ENCODE measurements around the gene TMEM59L. TPM values are rescaled to one million over a fixed set of nuclear protein-coding genes. Genes with fewer than 3 reads are reported as not detected.

Gene TMEM59L
- total and polyA plus RNA-seq, 2 donors (not counting 1 experiment from before 2014, with no cell fraction given), result not detected

DNA sequence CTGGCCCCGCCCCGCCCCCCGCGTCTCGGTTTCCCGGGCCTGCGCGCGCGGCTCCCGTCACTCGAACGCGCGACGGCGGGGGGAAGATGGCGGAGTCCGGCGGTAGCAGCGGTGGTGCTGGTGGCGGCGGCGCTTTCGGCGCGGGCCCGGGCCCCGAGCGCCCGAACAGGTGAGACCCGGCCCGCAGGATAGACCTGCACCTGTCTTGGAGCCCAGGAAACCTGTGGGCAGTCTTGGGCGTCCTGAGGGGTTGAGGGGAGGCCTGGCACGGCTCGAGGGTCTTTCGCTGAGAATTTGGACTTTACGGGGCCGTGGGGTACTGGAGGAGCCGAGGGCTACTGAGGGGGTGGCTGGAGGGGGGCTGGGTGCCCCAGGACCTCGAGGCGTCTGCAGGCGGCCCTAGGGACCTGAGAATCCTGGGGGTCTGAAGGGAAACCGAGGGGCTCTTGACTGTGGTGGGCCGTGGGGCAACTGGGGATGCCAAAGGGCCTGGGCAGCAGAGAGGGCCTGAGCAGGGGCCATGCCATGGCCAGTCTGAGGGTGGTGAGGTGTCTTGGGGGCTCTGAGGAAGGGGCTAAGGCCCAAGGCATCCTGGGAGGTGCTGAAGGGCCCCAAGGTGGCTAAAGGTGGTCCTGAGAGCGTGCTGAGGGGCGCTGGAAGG is 24.4 kb downstream of the TMEM59L start, which contains the start of gene KLHL26:
TSS of gene KLHL26 (plus strand) at position 60 of the 661 bp plus-strand sequence. CDS start at position 87, 27 bp downstream.
- peak within 1 kb of the TSS; percentile 28 to 95 (median 81) for H3K4me3 ChIP-seq (ENCODE audit: control extremely low read depth in 1 of 5, extremely low read depth in 1 of 5, insufficient read depth in 1 of 5, low read depth in 2 of 5, low read length in 4 of 5)
- intact Hi-C loops (cut with micrococcal nuclease), result loop anchor here (1.0 to 5.0 kb wide), 8 partner anchors 46 to 426 kb away; partner anchors contain the start of genes ARMC6, CRTC1, ELL and SLC25A42
- H2AFZ ChIP-seq (ENCODE audit: insufficient read depth, low read depth, low read length, poor library complexity, severe bottlenecking), result peak within 1 kb of the TSS; percentile 97
- no peaks in the 10 kb centered on the region for H3K27me3 ChIP-seq (replicated peaks in 1 of 4; ENCODE audit: control extremely low read depth in 1 of 4, control insufficient read depth in 3 of 4, insufficient read depth in 4 of 4, low read length in 3 of 4)
- Mint-ChIP-seq H3K27ac (peak within 1 kb of the TSS; percentile 95), H3K4me3 (peak within 1 kb of the TSS; percentile 95), H3K27me3 (peaks cover 3% of the 10 kb centered on the region), H3K9me3 (ENCODE audit: insufficient read depth) (no peaks in the 10 kb centered on the region), H3K4me1 (peaks cover 25% of the 10 kb centered on the region)
- ChIA-PET CTCF (interaction anchor here (2.0 kb wide), 1 partner anchor 48 kb away, joined by 4 read pairs; the partner anchor contains the start of gene REX1BD), POLR2A (no interaction called here)
- 2% methylated on average over 43 of the region's 47 CpGs for WGBS (ENCODE audit: insufficient coverage)
- peak within 1 kb of the TSS; percentile 91 for H3K4me2 ChIP-seq (replicated peaks; ENCODE audit: low read depth, low read length, poor library complexity, severe bottlenecking)
- H3K9ac ChIP-seq (ENCODE audit: low read length), result peak within 1 kb of the TSS; percentile 93
- ATAC-seq (ENCODE audit: low read depth), result no peak
- H3K4me1 ChIP-seq (ENCODE audit: control insufficient read depth in 2 of 2, insufficient read depth in 2 of 2, low read length in 2 of 2), result peaks cover 12 to 27% of the 10 kb centered on the region in 2 donors
- no peaks in the 10 kb centered on the region for H3K36me3 ChIP-seq (replicated peaks in 1 of 2; ENCODE audit: control extremely low read depth in 1 of 2, control insufficient read depth in 1 of 2, extremely low read depth in 1 of 2, insufficient read depth in 2 of 2, low read length in 1 of 2)
- peak within 1 kb of the TSS; percentile 82 to 84 for H3K27ac ChIP-seq (ENCODE audit: low read length in 2 of 2)
- peaks cover 0 to 6% (median 0%) of the 10 kb centered on the region in 3 donors for H3K9me3 ChIP-seq (ENCODE audit: control extremely low read depth in 1 of 3, control insufficient read depth in 2 of 3, insufficient read depth in 1 of 3, low read length in 2 of 3)
- peaks cover 18% of the 10 kb centered on the region for H3K79me2 ChIP-seq (ENCODE audit: control insufficient read depth, insufficient read depth, low read length)
- DNase-seq, result no peak
- TF ChIP-seq, protein P1, sequence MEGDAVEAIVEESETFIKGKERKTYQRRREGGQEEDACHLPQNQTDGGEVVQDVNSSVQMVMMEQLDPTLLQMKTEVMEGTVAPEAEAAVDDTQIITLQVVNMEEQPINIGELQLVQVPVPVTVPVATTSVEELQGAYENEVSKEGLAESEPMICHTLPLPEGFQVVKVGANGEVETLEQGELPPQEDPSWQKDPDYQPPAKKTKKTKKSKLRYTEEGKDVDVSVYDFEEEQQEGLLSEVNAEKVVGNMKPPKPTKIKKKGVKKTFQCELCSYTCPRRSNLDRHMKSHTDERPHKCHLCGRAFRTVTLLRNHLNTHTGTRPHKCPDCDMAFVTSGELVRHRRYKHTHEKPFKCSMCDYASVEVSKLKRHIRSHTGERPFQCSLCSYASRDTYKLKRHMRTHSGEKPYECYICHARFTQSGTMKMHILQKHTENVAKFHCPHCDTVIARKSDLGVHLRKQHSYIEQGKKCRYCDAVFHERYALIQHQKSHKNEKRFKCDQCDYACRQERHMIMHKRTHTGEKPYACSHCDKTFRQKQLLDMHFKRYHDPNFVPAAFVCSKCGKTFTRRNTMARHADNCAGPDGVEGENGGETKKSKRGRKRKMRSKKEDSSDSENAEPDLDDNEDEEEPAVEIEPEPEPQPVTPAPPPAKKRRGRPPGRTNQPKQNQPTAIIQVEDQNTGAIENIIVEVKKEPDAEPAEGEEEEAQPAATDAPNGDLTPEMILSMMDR (IDR thresholded peaks at IDR 0.05), result no peak
- TF ChIP-seq EZH2 (IDR thresholded peaks at IDR 0.05; ENCODE audit: borderline replicate concordance, insufficient read depth, low read depth, low read length, poor library complexity, severe bottlenecking), result no peak
- no peaks in the 10 kb centered on the region for H4K20me1 ChIP-seq (ENCODE audit: control insufficient read depth, insufficient read depth, low read length, poor library complexity, severe bottlenecking)
